Fibroblast of villous mesenchyme (primary cell): Measurements from ENCODE around the gene KIF26B. TPM values are rescaled to one million over a fixed set of nuclear protein-coding genes. Genes with fewer than 3 reads are reported as not detected.
A peak's percentile ranks its signal among the peaks of the same experiment; 100 is the strongest.

ENCODE experiments used
- DNase-seq: peaks from one replicate; pipeline ENCODE4 v3.0.0-alpha.2; 2010; ENCODE audit warnings: low read depth
- H3K4me3 ChIP-seq: 2 replicates; pipeline ENCODE4 v1.5.1; 2011; ENCODE audit warnings: low read depth, mild to moderate bottlenecking, low read length
- CTCF ChIP-seq: IDR thresholded peaks from 2 replicates; pipeline ENCODE4 v1.5.1; 2012; ENCODE audit warnings: low read depth, mild to moderate bottlenecking, low read length; ENCODE audit not compliant: insufficient read depth
- total RNA-seq: library from RNA; depleted of rRNA; stranded (reverse); fragments of >200 nt; gene quantifications from 2 replicates; pipeline ENCODE4 v1.2.3, GENCODE V29; 2012

Gene KIF26B
- total RNA-seq, 1 donor = 12.1 TPM

GRCh38 chr1:245306020-245306419 lies 151.2 kb downstream of the KIF26B start:
- no peak for TF ChIP-seq CTCF
- H3K4me3 ChIP-seq = no peak overlapping the region
- no peak for DNase-seq

- no peak for TF ChIP-seq CTCF
- H3K4me3 ChIP-seq = no peak overlapping the region
- no peak for DNase-seq
Measured at GRCh38 chr1:245306628-245307410, 152.0 kb downstream of the KIF26B start.

- no peak overlapping the region for H3K4me3 ChIP-seq
- DNase-seq = peak; percentile 51
- TF ChIP-seq CTCF = no peak
Measured at GRCh38 chr1:245310571-245311531, 156.1 kb downstream of the KIF26B start.

- no peak for TF ChIP-seq CTCF
- no peak overlapping the region for H3K4me3 ChIP-seq
- DNase-seq = no peak
Measured at GRCh38 chr1:245311887-245312536, 157.2 kb downstream of the KIF26B start.

GRCh38 chr1:245313576-245313975 lies 158.8 kb downstream of the KIF26B start:
- DNase-seq = no peak
- no peak overlapping the region for H3K4me3 ChIP-seq
- no peak for TF ChIP-seq CTCF

- H3K4me3 ChIP-seq = no peak overlapping the region
- no peak for DNase-seq
- no peak for TF ChIP-seq CTCF
Measured at GRCh38 chr1:245316784-245317183, 162.0 kb downstream of the KIF26B start.
